HG03442 (cell line): ENCODE data around the gene HP.
A peak's percentile ranks its signal among the peaks of the same experiment; 100 is the strongest.

ENCODE experiments used
- ATAC-seq: cut with Tn5 transposase; IDR thresholded peaks from one replicate; pipeline ENCODE4 v1.9.1; 2021; ENCODE audit warnings: mild to moderate bottlenecking, moderate library complexity; ENCODE audit not compliant: unreplicated experiment

The HP gene

DNA sequence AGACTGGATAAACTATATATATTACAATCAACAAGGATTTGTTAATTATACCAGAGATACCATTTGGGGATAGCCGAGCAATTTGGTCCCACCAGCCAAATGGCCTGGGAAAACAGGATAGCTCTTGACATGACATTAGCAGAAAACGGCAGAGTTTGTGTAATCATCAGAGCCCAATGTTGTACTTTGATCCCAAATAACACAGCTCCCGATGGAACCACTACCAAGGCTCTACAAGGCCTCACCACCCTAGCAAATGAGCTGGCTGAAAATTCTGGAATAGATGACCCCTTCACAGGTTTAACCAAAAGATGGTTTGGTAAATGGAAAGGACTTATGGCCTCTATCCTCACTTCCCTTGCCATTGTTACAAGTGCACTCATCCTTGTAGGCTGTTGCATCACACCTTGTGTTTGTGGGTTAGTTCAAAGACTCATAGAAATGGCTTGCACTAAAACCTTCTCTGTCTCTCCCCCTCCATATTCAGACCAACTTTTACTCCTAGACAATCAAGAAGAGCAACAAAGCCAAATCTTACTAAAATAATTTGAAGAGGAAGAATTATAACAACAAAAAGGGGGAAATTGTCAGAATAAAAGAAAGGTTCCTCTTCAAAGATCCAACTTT lies 29.6 kb downstream of the HP start:
- ATAC-seq, result no peak

DNA sequence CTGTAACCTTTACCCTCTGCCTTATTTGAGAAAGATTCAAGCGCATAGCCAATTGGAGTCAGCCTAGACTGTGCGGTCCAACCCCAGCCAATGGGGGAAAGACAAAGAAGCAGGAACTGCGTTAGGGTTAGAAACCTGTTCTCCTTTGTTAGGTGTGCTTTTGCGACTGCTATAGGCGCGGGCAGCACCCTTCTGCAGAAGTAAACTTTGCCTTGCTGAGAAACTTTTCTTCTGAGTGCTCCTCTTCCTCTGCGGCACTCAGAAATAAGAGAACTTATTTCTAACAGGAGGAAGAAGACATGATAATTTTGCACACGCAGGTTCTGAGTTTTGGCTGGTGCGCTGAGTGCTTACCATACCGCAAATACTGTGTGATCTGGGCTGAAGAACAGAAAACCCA lies 30.1 kb downstream of the HP start:
- ATAC-seq, result no peak

DNA sequence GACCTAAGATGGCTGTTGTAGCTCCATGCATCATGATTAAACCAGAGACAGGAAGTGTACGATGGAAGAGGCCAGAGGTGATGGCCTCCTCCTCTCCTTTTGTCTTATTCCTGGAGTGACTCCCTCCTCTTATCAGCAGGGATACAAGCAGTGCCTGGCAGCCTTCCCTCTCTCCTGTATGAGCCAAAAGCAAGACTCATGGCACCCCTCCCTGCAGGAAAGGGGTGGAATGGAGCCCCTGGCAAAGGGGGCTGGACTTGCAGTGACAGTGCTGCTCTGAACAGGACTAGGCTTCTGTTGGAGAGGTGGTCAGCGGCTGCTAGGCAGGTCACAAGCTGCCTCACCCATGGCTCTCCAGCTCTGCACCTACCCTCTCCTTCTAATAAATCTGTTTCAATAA lies 30.7 kb downstream of the HP start:
- no peak for ATAC-seq

DNA sequence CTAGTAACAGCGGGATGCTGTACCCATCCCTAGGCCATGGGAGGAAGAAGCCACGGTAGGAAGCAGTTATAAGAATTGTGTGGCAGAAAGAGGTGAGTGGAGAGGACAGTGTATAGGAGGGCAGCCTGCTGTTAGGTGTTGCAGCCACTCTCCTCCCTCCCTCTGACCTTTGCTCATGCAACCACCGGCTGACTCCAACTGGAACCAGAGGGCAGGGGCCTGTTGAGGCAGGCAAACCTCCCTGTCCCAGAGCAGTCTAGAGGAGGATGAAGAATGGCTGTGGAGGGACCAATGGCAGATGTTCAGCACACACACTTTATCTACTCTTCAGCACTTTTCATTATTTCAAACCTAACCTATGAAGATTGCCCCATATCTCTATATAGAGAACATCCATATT lies 36.9 kb downstream of the HP start:
- no peak for ATAC-seq

DNA sequence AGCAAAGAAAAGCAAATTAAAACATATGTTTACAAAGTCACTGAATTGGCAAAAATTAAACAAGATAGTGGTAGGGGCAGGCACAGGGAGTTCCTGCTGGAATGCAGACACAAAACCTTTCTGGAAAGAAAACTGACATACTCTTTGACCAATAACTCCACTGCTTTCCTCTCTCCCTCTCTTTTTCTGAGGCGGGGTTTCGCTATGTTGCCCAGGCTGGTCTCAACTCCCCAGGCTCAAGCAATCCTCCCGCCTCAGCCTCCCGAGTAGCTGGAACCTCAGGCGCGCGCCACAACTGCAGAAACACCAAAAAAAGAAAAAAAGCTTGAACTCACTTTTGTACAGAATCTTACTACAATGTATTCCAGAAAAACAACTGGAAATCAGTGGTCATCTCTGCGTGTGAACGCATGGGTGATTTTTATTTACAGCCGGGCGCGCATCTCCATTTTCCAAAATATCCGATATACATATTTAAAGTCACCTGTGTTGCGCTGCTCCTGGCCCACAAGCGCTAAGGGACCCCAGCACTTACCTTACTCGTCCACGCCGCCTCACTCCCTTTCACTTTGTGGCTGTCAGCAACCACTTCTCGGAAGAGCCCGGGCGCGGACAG lies 38.6 kb downstream of the HP start:
- no peak for ATAC-seq

DNA sequence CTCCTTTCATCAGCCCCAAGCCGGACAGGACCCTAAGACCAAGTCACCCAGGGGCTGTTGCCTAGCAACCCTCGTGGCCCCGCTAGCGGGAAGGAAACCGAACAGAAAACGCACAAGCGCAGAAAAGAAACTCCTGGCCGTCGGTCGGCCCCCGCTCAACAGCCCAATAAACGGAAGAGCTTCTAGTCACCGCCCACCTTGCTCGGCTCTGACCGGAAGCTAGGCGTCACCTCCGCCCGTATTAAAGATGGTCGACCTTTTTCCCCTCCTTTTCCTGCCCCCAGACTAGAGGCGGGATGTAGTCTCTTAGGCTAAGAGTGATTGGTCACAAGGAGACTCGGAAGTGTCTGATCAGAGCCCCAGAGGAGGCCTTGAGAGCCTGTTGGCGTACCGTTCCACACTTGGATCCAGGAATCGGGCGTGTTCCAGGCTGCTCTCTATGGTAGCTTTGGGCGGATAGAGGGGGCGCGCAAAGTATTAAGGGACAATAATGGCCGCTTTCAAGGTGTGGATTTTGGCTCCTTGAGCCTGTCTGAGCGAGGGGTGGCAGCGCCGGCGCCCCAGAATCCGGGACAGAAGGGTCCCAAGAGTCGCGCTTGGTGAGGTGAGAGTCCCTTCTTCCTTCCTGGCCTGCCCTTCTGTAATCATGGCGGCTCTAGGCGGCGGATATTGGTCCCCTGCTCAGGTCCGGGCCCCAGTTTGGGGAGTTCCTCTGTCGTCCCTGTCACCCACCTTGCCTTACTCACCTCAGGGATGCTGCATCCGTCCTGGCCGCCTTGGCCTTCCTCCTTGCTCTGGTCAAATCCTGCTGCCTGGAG lies 39.4 kb downstream of the HP start, which contains the start of the genes DHX38 and TXNL4B:
DHX38 (plus strand) TSS at position 400 of the 818 bp plus-strand sequence. CDS start 2,311 bp downstream, outside the sequence.
TXNL4B (minus strand) TSS at position 173 of the 818 bp plus-strand sequence. CDS start 2,871 bp downstream, outside the sequence.
- ATAC-seq, result peak; percentile 97

DNA sequence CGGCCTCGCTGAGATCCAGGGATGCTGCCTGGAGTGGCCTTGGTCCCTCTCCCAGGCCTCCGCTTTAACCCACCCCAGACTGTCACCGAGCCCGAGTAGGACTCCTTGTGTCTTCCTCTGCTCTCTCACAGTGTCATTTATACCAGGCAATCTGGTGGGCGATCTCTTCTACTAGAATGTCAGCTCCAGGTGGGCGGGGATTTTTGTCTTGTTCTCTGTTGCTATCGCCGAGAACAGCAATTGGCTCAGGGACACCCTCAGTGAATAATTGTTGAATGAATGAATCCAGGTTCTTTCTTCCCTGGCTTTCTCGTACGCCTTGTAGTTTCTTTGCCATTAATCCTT lies 39.9 kb downstream of the HP start:
- no peak for ATAC-seq

DNA sequence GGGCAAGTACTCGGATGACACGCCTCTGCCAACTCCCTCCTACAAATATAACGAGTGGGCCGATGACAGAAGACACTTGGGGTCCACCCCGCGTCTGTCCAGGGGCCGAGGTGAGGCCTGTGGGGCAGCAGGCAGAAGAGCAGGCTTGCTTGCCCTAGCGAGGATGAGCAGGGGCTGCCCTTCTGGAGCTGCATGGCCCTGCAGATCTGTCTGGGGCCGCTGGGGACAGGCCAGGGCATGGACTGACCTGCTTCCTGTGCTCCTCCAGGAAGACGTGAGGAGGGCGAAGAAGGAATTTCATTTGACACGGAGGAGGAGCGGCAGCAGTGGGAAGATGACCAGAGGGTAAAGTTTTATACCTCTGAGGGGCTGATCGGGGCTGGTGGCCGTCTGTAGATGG lies 44.6 kb downstream of the HP start:
- ATAC-seq, result no peak

DNA sequence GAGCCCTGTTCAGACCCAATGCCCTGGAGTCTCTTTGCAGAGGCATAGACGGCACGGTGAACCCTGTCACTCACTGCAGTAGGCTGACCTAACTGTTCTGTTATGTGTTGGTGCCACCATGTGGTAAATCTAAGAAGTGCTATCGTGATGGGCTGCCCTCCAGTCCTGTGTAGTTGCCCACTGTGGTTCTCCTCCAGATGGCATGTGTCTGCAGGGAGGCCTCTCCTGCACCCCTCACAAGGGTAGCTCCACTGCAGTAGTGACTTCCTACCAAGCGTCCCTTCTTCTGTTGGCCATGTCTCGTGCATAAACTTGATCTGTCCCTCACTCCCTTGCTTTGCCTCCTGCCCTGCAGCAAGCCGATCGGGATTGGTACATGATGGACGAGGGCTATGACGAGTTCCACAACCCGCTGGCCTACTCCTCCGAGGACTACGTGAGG lies 45.1 kb downstream of the HP start:
- peak; percentile 73 for ATAC-seq

DNA sequence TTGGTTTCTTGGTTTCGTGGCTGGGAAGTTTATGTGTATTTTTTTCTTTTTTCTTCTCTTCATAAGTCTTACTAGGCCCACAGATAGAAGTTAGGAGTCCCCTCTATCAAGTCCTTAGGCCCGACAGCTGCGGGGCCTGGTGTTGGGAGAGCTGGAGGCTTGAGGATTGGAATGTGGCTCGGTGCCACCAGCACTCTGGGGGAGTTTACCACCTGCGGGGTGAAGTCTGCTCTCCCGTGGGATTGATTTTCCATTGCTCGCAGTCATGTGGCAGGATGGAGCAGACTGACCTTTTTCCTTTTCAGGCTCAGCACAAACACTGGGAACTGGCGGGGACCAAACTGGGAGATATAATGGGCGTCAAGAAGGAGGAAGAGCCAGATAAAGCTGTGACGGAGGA lies 46.9 kb downstream of the HP start:
- no peak for ATAC-seq

DNA sequence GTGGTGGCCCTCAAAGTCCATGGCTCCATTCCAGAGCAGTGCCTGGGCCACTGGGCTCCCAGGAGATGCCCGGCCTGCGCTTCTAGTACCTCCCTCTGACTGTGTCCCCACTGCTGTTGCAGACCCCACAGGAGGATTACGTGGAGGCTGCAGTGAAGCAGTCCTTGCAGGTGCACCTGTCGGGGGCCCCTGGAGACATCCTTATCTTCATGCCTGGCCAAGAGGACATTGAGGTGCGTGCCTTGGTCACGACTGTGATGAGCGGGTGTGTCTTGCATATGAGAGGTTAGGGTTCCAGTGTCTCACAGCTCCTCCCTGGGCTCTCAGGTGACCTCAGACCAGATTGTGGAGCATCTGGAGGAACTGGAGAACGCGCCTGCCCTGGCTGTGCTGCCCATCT lies 50.6 kb downstream of the HP start:
- ATAC-seq, result no peak

DNA sequence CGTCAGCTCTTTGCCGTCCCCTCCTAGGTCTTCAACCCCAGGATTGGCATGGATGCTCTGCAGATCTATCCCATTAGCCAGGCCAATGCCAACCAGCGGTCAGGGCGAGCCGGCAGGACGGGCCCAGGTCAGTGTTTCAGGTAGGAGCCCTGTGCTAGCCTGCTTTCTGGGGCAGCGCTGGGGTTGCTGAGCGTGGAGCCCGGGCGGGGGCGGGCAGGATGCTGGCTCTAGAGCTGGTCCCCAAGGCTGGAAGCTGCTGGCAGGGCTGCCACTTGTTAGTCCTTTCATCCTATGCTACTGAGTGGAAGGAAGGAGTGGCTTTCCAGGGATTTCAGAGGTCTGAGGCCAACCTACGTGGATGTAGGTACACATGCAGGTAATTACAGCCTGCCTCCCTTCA lies 51.7 kb downstream of the HP start:
- ATAC-seq, result no peak

DNA sequence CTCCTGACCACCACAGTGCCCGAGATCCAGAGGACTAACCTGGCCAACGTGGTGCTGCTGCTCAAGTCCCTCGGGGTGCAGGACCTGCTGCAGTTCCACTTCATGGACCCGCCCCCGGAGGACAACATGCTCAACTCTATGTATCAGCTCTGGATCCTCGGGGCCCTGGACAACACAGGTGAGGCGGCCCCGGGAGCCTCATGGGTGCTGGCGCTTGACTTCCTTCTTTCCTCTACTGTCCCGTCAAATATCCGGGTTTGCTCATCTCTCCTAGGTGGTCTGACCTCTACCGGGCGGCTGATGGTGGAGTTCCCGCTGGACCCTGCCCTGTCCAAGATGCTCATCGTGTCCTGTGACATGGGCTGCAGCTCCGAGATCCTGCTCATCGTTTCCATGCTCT lies 53.1 kb downstream of the HP start:
- no peak for ATAC-seq

DNA sequence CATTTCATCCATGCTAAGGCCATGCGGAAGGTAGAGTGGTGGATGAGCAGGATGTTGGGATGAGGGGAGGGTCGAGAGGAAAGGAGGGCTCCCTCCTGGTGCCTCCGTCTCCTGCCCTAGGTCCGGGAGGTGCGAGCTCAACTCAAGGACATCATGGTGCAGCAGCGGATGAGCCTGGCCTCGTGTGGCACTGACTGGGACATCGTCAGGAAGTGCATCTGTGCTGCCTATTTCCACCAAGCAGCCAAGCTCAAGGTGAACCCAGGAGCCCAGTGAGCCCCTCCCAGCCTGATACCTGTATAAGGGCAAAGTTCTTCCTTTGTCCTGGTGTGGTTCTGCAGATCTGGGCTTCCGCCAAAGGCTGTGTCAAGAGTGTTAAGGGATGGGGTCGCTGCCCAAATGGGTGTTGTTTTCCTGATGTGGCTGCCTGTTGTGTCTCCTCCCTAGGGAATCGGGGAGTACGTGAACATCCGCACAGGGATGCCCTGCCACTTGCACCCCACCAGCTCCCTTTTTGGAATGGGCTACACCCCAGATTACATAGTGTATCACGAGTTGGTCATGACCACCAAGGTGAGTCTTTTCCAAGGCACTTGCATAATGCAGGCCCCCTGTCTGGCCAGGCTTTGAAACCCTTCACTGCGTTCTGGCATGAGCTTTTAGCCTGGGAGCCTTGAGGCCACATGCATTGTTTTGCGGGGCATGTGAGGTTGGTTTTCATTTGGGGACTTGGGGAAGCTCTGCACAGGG lies 54.2 kb downstream of the HP start:
- no peak for ATAC-seq

DNA sequence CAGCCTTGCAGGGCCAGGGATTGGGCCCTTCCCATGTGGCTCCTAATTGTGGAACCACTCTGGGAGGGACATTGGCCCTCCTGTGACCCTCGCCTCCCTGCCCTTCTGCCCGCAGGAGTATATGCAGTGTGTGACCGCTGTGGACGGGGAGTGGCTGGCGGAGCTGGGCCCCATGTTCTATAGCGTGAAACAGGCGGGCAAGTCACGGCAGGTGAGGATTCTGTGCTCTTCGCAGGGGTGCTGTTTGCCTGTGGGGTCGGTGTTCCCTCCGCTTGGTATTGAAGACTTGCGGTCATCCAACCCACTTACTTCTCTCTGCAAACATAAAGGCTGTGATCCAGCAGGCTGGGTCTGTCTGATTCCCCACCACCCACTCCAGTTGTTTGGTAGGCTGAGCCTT lies 55.0 kb downstream of the HP start:
- ATAC-seq, result no peak

DNA sequence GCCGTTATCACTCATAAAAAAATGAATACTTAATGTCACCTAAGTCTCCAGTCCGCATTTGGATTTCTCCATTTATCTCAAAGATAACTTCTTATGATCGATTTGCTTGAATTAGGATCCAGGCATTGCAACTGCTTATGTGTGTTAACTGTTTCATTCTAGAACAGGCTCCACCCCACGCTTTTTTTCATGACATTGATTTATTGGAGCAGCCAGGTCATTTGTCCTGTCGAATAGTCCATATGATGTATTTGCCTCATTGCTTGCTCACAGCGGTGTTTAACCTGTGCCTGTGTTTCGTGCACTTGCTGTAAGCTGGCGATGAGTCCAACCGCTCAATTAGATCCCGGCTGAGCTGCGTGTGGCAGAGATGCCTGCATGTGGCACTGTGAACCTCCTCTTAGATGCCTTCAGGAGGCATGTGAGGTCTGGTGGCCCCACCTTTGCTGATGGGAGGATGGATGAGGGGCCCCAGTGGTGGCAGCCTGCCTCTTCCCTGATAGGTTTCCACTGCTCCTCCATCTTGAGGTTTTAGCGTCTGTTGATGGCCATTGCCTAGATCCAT lies 55.7 kb downstream of the HP start:
- ATAC-seq, result no peak
